K562 (cell line): ENCODE measurements around the gene TFCP2. TPM values are rescaled to one million over a fixed set of nuclear protein-coding genes. Genes with fewer than 3 reads are reported as not detected.

Experiments
- ATAC-seq: fragments of 200-7000 bp; cut with Tn5 transposase; 3 replicates; pipeline ENCODE4 v1.9.1; 2020; ENCODE audit warnings: moderate library complexity
- BruUV-seq: library from RNA; stranded (reverse); fragments of 400-500 nt; replicated peaks from 2 replicates; lab custom pipeline; 2021; lab: Mats Ljungman, UMichigan
- CTCF ChIA-PET: fragments of 300-600 bp; formaldehyde crosslinking; extraction: SDS; loops from one replicate; lab custom pipeline; 2021; ENCODE audit warnings: low intra/inter-chr PET ratio; lab: Yijun Ruan, JAX
- POLR2A ChIA-PET: fragments of 300-600, 350-650 bp; sonication (Branson Sonifier 250); formaldehyde crosslinking; extraction: SDS; loops from one replicate; lab custom pipeline; 2021; ENCODE audit warnings: antibody characterized with exemption, inconsistent platforms; lab: Yijun Ruan, JAX
- DNase-seq, 4 experiments: peaks; one replicate each; pipeline versions ENCODE4 v3.0.0 to v3.0.0-alpha.2; 2011 to 2018; ENCODE audit warnings: low spot score in 3 of 4, mixed read lengths in 3 of 4; ENCODE audit errors: extremely low read depth in 1 of 4
- FAIRE-seq: peaks from 2 replicates; lab custom pipeline; 2011; peaks lifted over from hg19 to GRCh38; lab: Jason Lieb, UNC
- H2AFZ ChIP-seq: 2 replicates; pipeline ENCODE4 v1.6.0; 2011; ENCODE audit warnings: low read depth, low read length, control low read depth, inconsistent platforms
- H3K27ac ChIP-seq: fragments of 200-600 bp; 3 replicates; pipeline ENCODE4 v1.8.0; 2011; ENCODE audit warnings: low read depth, mild to moderate bottlenecking, control low read depth, inconsistent platforms, low read length, moderate library complexity, mixed read lengths; ENCODE audit errors: extremely low read depth
- H3K27me3 ChIP-seq, 2 experiments: fragments of 300-600 bp in 1 of 2; 2 replicates in 1 of 2; 3 replicates in 1 of 2; pipeline versions ENCODE4 v1.6.0 to v1.8.0; 2011; ENCODE audit warnings: inconsistent platforms in 2 of 2, low read length in 2 of 2, mild to moderate bottlenecking in 1 of 2, mixed read lengths in 1 of 2, moderate library complexity in 1 of 2; ENCODE audit not compliant: control insufficient read depth in 2 of 2, insufficient read depth in 2 of 2
- H3K36me3 ChIP-seq: fragments of 300-600 bp; 3 replicates; pipeline ENCODE4 v1.8.0; 2011; ENCODE audit warnings: mild to moderate bottlenecking, low read length, inconsistent platforms; ENCODE audit not compliant: control insufficient read depth, insufficient read depth
- H3K4me1 ChIP-seq, 2 experiments: fragments of 200-600 bp in 1 of 2; replicated peaks in 1 of 2; 2 replicates in 1 of 2; 3 replicates in 1 of 2; pipeline versions ENCODE4 v1.5.1 to v1.8.0; 2011; ENCODE audit warnings: inconsistent platforms in 2 of 2, low read length in 2 of 2, mild to moderate bottlenecking in 1 of 2, mixed read lengths in 1 of 2, moderate library complexity in 1 of 2; ENCODE audit not compliant: control insufficient read depth in 2 of 2, insufficient read depth in 2 of 2
- H3K4me2 ChIP-seq: 2 replicates; pipeline ENCODE4 v1.6.1; 2011; ENCODE audit warnings: low read length, control low read depth, inconsistent platforms, mixed read lengths; ENCODE audit not compliant: insufficient read depth
- H3K4me3 ChIP-seq: fragments of 200-600 bp; sonication (generic), shearing (Covaris generic); 2 replicates; pipeline ENCODE4 v1.5.1; 2016; ENCODE audit warnings: control low read depth, inconsistent platforms
- H3K79me2 ChIP-seq: fragments of 200-600 bp; 3 replicates; pipeline ENCODE4 v1.8.0; 2011; ENCODE audit warnings: low read length, inconsistent platforms; ENCODE audit not compliant: control insufficient read depth, insufficient read depth
- H3K9ac ChIP-seq, 2 experiments: 2 replicates each; pipeline versions ENCODE4 v1.6.0 to v1.6.1; 2011; ENCODE audit warnings: low read depth in 2 of 2, low read length in 2 of 2, control low read depth in 1 of 2, inconsistent platforms in 1 of 2, mild to moderate bottlenecking in 1 of 2, mixed read lengths in 1 of 2; ENCODE audit not compliant: insufficient read depth in 1 of 2
- H3K9me1 ChIP-seq: one replicate; pipeline ENCODE4 v1.6.0; 2011; ENCODE audit warnings: inconsistent platforms, mild to moderate bottlenecking, low read length, moderate library complexity; ENCODE audit not compliant: control insufficient read depth, insufficient read depth
- H3K9me3 ChIP-seq: replicated peaks from 2 replicates; pipeline ENCODE4 v1.5.1; 2011; ENCODE audit warnings: low read depth, low read length, inconsistent platforms; ENCODE audit not compliant: control insufficient read depth, insufficient read depth
- H4K20me1 ChIP-seq: replicated peaks from 2 replicates; pipeline ENCODE4 v1.6.1; 2011; ENCODE audit warnings: low read length, inconsistent platforms, mixed read lengths; ENCODE audit not compliant: control insufficient read depth, insufficient read depth
- WGBS: fragments of 100-300 bp; shearing (Covaris generic); methylation state at CpG from one replicate; pipeline ENCODE4 v1.1.6; 2016; ENCODE audit warnings: low coverage, mixed read lengths; ENCODE audit not compliant: insufficient coverage; ENCODE audit errors: missing lambda C conversion rate; 5-methylcytosine and 5-hydroxymethylcytosine counted together
- in situ Hi-C: fragments of 300-500 bp; cut with MboI; formaldehyde crosslinking; loops from 4 replicates; pipeline ENCODE4 v1.15.0; 2018; ENCODE audit warnings: inconsistent platforms, mixed read lengths
- intact Hi-C: fragments of 100-400 bp; cut with micrococcal nuclease; formaldehyde crosslinking; loops from 2 replicates; pipeline ENCODE4 v1.14.2; 2022
- polyA plus RNA-seq, 8 experiments: library from polyadenylated mRNA; depleted of rRNA in 4 of 8; stranded (reverse) in 5 of 8; unstranded in 3 of 8; fragments of >200 nt; fragmentation: Nextera tagmentation in 2 of 8; fragmentation: Illumina TruSeq in 1 of 8; extraction: Ambion mirVana in 2 of 8; extraction: Trizol in 1 of 8; gene quantifications; 2 replicates each; pipeline versions ENCODE4 v1.2.1 to v1.2.3, GENCODE V29; 2011 to 2014; ENCODE audit warnings: inconsistent platforms in 1 of 8, missing spikeins in 1 of 8
- total RNA-seq, 7 experiments: library from RNA; depleted of rRNA in 6 of 7; stranded (reverse); fragments of >200 nt in 6 of 7; fragmentation: Illumina TruSeq in 2 of 7; extraction: Trizol in 2 of 7; gene quantifications; 2 replicates each; pipeline versions ENCODE4 v1.2.1 to v1.2.3, GENCODE V29; 2011 to 2021; ENCODE audit warnings: low replicate concordance in 1 of 7
- TF ChIP-seq, protein P1 (sequence below): fragments of 200-400 bp; formaldehyde crosslinking; IDR thresholded peaks from 2 replicates; pipeline ENCODE4 v1.6.1; 2017; ENCODE audit warnings: mild to moderate bottlenecking, low read depth, low read length, moderate library complexity

The TFCP2 gene
- total and polyA plus RNA-seq, 9 of the 15 experiments (the other 6 are each of a cell fraction or from before 2014, with no cell fraction given): 8.0 to 38.9 (median 19.3) TPM

DNA sequence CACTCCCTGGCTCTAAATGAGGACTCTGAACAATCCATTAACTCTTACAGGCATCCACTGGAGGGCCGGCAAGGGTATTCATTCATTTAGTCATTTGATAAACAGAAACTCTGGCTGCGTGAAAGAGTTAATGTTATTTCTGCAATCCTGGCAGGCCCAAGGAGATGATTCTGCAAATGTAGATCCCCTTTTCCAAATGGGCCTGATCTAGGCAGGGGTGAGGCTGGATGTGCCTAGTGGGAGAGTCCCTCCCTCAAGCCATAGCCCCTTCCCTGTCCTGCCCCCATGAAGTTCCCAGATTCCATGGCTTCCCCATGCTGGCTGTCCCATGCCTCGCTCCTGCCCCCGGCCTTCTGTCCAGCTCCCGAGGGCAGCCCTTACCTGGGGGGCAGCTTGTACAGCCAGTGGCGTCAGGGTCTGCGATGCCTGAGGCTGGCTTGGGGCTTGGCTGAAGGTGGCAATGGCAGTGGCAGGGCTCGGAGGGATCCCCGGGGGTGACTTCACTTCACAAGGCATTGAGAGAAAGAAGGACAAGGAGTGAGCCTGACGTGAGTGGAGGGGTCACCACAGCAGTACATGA lies 26.5 kb upstream of the TFCP2 start:
- Histone ChIP-seq H3K9me1 (no peaks in the 10 kb centered on the region), H3K9me3 (no peaks in the 10 kb centered on the region), H3K4me3 (no peak overlapping the region), H3K9ac (peak overlapping the region in 1 of 2 experiments; percentile 32; a peak in 1 of 4 replicates)
- BruUV-seq: no TSS peak
- intact Hi-C loops: no loop called here
- TF ChIP-seq, protein P1, sequence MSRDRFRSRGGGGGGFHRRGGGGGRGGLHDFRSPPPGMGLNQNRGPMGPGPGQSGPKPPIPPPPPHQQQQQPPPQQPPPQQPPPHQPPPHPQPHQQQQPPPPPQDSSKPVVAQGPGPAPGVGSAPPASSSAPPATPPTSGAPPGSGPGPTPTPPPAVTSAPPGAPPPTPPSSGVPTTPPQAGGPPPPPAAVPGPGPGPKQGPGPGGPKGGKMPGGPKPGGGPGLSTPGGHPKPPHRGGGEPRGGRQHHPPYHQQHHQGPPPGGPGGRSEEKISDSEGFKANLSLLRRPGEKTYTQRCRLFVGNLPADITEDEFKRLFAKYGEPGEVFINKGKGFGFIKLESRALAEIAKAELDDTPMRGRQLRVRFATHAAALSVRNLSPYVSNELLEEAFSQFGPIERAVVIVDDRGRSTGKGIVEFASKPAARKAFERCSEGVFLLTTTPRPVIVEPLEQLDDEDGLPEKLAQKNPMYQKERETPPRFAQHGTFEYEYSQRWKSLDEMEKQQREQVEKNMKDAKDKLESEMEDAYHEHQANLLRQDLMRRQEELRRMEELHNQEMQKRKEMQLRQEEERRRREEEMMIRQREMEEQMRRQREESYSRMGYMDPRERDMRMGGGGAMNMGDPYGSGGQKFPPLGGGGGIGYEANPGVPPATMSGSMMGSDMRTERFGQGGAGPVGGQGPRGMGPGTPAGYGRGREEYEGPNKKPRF: no peak
- TF ChIP-seq, all 486 proteins: peak for 0
- no peaks in the 10 kb centered on the region for H3K36me3 ChIP-seq
- WGBS: 58% methylated on average over 7 of the region's 10 CpGs
- in situ Hi-C loops: no loop called here
- H3K4me1 ChIP-seq: peaks cover 0 to 17% of the 10 kb centered on the region in 2 experiments; a peak in 3 of 5 replicates
- CTCF ChIA-PET: no interaction called here
- no peak overlapping the region for H2AFZ ChIP-seq
- H3K27ac ChIP-seq: no peak overlapping the region
- no peak overlapping the region for H3K4me2 ChIP-seq
- ATAC-seq (no peak), DNase-seq (no peak), FAIRE-seq (no peak)
- no peaks in the 10 kb centered on the region for H4K20me1 ChIP-seq
- no peaks in the 10 kb centered on the region for H3K27me3 ChIP-seq
- POLR2A ChIA-PET: interaction anchor here (0.7 to 2.4 kb wide), 3 partner anchors 9 to 18 kb away, joined by 3 to 7 read pairs (median 6); partner anchors contain the start of gene POU6F1
- H3K79me2 ChIP-seq: no peaks in the 10 kb centered on the region
